ENCODE results near the gene TMEM45A.
A peak's percentile ranks its signal among the peaks of the same experiment; 100 is the strongest.
"Not testable (repeated sequence)": the region's sequence is repeated elsewhere in the genome, so short reads cannot be mapped to it uniquely, and the experiment has no call there.

The TMEM45A gene

GRCh38 chr3:100578646-100579045, 86.2 kb downstream of the TMEM45A start:
- DNase-seq = no peak

GRCh38 chr3:100580147-100580546, 87.7 kb downstream of the TMEM45A start:
- no peak for DNase-seq

- DNase-seq = no peak
Measured at GRCh38 chr3:100581650-100582049, 89.2 kb downstream of the TMEM45A start.

- not testable (repeated sequence) for DNase-seq
Measured at GRCh38 chr3:100582157-100582556, 89.7 kb downstream of the TMEM45A start.

- DNase-seq = no peak
Measured at GRCh38 chr3:100584101-100584660, 91.8 kb downstream of the TMEM45A start.

- no peak for DNase-seq
Measured at GRCh38 chr3:100586832-100587231, 94.4 kb downstream of the TMEM45A start.

GRCh38 chr3:100588251-100588650, 95.8 kb downstream of the TMEM45A start:
- DNase-seq = no peak

GRCh38 chr3:100590114-100590839, 97.9 kb downstream of the TMEM45A start:
- DNase-seq = peak; percentile 57

GRCh38 chr3:100590840-100591147, 98.4 kb downstream of the TMEM45A start:
- DNase-seq = no peak

- DNase-seq = no peak
Measured at GRCh38 chr3:100591411-100591810, 99.0 kb downstream of the TMEM45A start.

GRCh38 chr3:100600181-100601042, 108.0 kb downstream of the TMEM45A start:
- DNase-seq = no peak

GRCh38 chr3:100602506-100603444, 110.4 kb downstream of the TMEM45A start:
- no peak for DNase-seq

- no peak for DNase-seq
Measured at GRCh38 chr3:100603469-100603868, 111.0 kb downstream of the TMEM45A start.

- no peak for DNase-seq
Measured at GRCh38 chr3:100605358-100605757, 112.9 kb downstream of the TMEM45A start.

- DNase-seq = no peak
Measured at GRCh38 chr3:100606894-100607512, 114.6 kb downstream of the TMEM45A start.

- no peak for DNase-seq
Measured at GRCh38 chr3:100609305-100609704, 116.9 kb downstream of the TMEM45A start, which contains the start of gene ADGRG7. Gene ADGRG7 (plus strand): TSS chr3:100609601. CDS start chr3:100609857, 256 bp downstream.

GRCh38 chr3:100609963-100610362, 117.5 kb downstream of the TMEM45A start:
- no peak for DNase-seq

- no peak for DNase-seq
Measured at GRCh38 chr3:100611221-100611620, 118.8 kb downstream of the TMEM45A start.

- no peak for DNase-seq
Measured at GRCh38 chr3:100613721-100614390, 121.4 kb downstream of the TMEM45A start.

- DNase-seq = no peak
Measured at GRCh38 chr3:100614941-100615340, 122.5 kb downstream of the TMEM45A start.

GRCh38 chr3:100615684-100616083, 123.3 kb downstream of the TMEM45A start:
- DNase-seq = no peak

GRCh38 chr3:100621251-100621650, 128.8 kb downstream of the TMEM45A start:
- no peak for DNase-seq

Measured in NCI-H2029 treated with DMSO at 0.1 percent for 48 hours (cell line).